Measurements from ENCODE around the gene MAMDC2.

The MAMDC2 gene

GRCh38 chr9:70263421-70263820, 219.8 kb downstream of the MAMDC2 start:
- ChIA-PET POLR2A (no interaction called here), CTCF (interaction anchor here (1.0 to 1.3 kb wide), 2 partner anchors 152 to 153 kb away, joined by 3 read pairs; no protein-coding TSS in a partner anchor)
- no peak for TF ChIP-seq CTCF (IDR thresholded peaks at IDR 0.05; ENCODE audit: insufficient read depth, low read length, missing control alignments)
- no peak for DNase-seq (ENCODE audit: low read depth, low spot score)
- H3K4me3 ChIP-seq (ENCODE audit: low read depth, low read length): no peak overlapping the region

All from AG04449 (cell line).